Mucosa of descending colon (tissue), 3 donors: ENCODE measurements around the gene ATP2A3. TPM values are rescaled to one million over a fixed set of nuclear protein-coding genes. Genes with fewer than 3 reads are reported as not detected.

Experiments used
- ATAC-seq: fragments of 200-7000 bp; cut with Tn5 transposase; one replicate; pipeline ENCODE4 v1.9.1; 2020; ENCODE audit warnings: mild to moderate bottlenecking, moderate library complexity
- DNase-seq, 3 donors: peaks; one replicate each; pipeline ENCODE4 v3.0.0-alpha.2; 2020
- H3K36me3 ChIP-seq: fragments of 200-600 bp; one replicate; pipeline ENCODE4 v1.8.0; 2021; ENCODE audit warnings: low read depth, mild to moderate bottlenecking
- H3K4me1 ChIP-seq: fragments of 200-600 bp; one replicate; pipeline ENCODE4 v1.8.0; 2021; ENCODE audit warnings: low read depth, mild to moderate bottlenecking
- H3K4me3 ChIP-seq: fragments of 200-600 bp; one replicate; pipeline ENCODE4 v1.8.0; 2021; ENCODE audit warnings: mild to moderate bottlenecking
- H3K9me3 ChIP-seq: fragments of 200-600 bp; one replicate; pipeline ENCODE4 v1.8.0; 2021; ENCODE audit warnings: mild to moderate bottlenecking
- CTCF ChIP-seq: fragments of 200-600 bp; IDR thresholded peaks from one replicate; pipeline ENCODE4 v1.8.0; 2022; ENCODE audit warnings: antibody characterized with exemption, mild to moderate bottlenecking
- intact Hi-C, 2 donors: fragments of 100-400 bp; cut with DNase I in 1 of 2; cut with micrococcal nuclease in 1 of 2; formaldehyde crosslinking; loops; one replicate each; pipeline versions ENCODE4 v1.11.0 to v1.11.1; 2022; cut with DNase I, micrococcal nuclease
- total RNA-seq, 3 donors: library from RNA; stranded (reverse); fragmentation: NEBNext Ultra II Directional in 2 of 3; extraction: Animal tissue kit (Norgen Biotek cat#: 25700) in 2 of 3; gene quantifications; one replicate each; pipeline versions ENCODE4 v1.2.1 to v1.2.4, GENCODE V29; 2021 to 2023
- donor health status: DM: no; HTN: no; CAD: no; lungs with moderate emphysema.
- donor health status: DM: no; HTN: no; CAD: no.
- donor health status: DM: no; HTN: yes; CAD: no.

ATP2A3 gene
- total RNA-seq, 3 donors from 2014 or later: 72.8 to 253 (median 247) TPM

- peaks cover 6% of the 10 kb centered on the region for H3K9me3 ChIP-seq
- DNase-seq: peak in 2 of 3 donors; percentile 26 to 46
- no peak overlapping the region for H3K4me3 ChIP-seq
- TF ChIP-seq CTCF: no peak
- intact Hi-C loops: no loop called here
- no peak for ATAC-seq
- peaks cover 15% of the 10 kb centered on the region for H3K4me1 ChIP-seq
- H3K36me3 ChIP-seq: no peaks in the 10 kb centered on the region
These were observed 10.0 kb upstream of the ATP2A3 start for GRCh38 chr17:3974138-3974687.

GRCh38 chr17:3973495-3974137, 9.4 kb upstream of the ATP2A3 start:
- Histone ChIP-seq H3K4me1 (peaks cover 15% of the 10 kb centered on the region), H3K9me3 (peaks cover 6% of the 10 kb centered on the region), H3K36me3 (no peaks in the 10 kb centered on the region), H3K4me3 (no peak overlapping the region)
- no peak for ATAC-seq
- peak in 2 of 3 donors; percentile 15 to 40 for DNase-seq
- intact Hi-C loops: no loop called here
- TF ChIP-seq CTCF: no peak

- intact Hi-C loops: no loop called here
- no peak for ATAC-seq
- Histone ChIP-seq H3K4me1 (peaks cover 15% of the 10 kb centered on the region), H3K4me3 (no peak overlapping the region), H3K36me3 (no peaks in the 10 kb centered on the region), H3K9me3 (peaks cover 6% of the 10 kb centered on the region)
- no peak for TF ChIP-seq CTCF
- peak in 2 of 3 donors; percentile 25 to 33 for DNase-seq
These were observed 8.7 kb upstream of the ATP2A3 start for GRCh38 chr17:3972931-3973330.

GRCh38 chr17:3972281-3972731, 8.1 kb upstream of the ATP2A3 start:
- DNase-seq (peak in 2 of 3 donors; percentile 42 to 57), ATAC-seq (no peak)
- intact Hi-C loops: no loop called here
- Histone ChIP-seq H3K4me1 (peaks cover 18% of the 10 kb centered on the region), H3K4me3 (no peak overlapping the region), H3K9me3 (peaks cover 6% of the 10 kb centered on the region), H3K36me3 (no peaks in the 10 kb centered on the region)
- no peak for TF ChIP-seq CTCF

- H3K36me3 ChIP-seq: no peaks in the 10 kb centered on the region
- ATAC-seq (no peak), DNase-seq (peak in 1 of 3 donors; percentile 22)
- intact Hi-C loops: no loop called here
- H3K4me3 ChIP-seq: no peak overlapping the region
- H3K9me3 ChIP-seq: peaks cover 6% of the 10 kb centered on the region
- peaks cover 20% of the 10 kb centered on the region for H3K4me1 ChIP-seq
- TF ChIP-seq CTCF: no peak
These were observed 6.4 kb upstream of the ATP2A3 start for GRCh38 chr17:3970668-3971067.
